H1 (cell line): ENCODE data around the gene RER1. TPM values are rescaled to one million over a fixed set of nuclear protein-coding genes. Genes with fewer than 3 reads are reported as not detected.

ENCODE experiments used
- BCL11A ChIP-seq, 2 experiments: IDR thresholded peaks; one replicate each; pipeline ENCODE4 v1.6.1; 2011; ENCODE audit warnings: low read depth in 2 of 2, low read length in 2 of 2, mild to moderate bottlenecking in 2 of 2
- KDM5A ChIP-seq: fragments of 200-600 bp; IDR thresholded peaks from 2 replicates; pipeline ENCODE4 v1.7.1; 2012; ENCODE audit warnings: mild to moderate bottlenecking, low read length, inconsistent platforms, mixed read lengths
- MAFK ChIP-seq: IDR thresholded peaks from 2 replicates; pipeline ENCODE4 v1.6.1; 2012; ENCODE audit warnings: low read depth, mild to moderate bottlenecking, improper control_type of control experiment, low read length
- NANOG ChIP-seq: IDR thresholded peaks from 2 replicates; pipeline ENCODE4 v1.6.1; 2011; ENCODE audit warnings: low read length, low read depth, mild to moderate bottlenecking, inconsistent platforms; ENCODE audit not compliant: insufficient read depth, poor library complexity, severe bottlenecking
- SIN3A ChIP-seq, 2 experiments: IDR thresholded peaks in 1 of 2; conservative IDR thresholded peaks in 1 of 2; 2 replicates each; pipeline ENCODE4 v1.6.1; 2011 to 2012; ENCODE audit warnings: low read length in 2 of 2, improper control_type of control experiment in 1 of 2, low read depth in 1 of 2, mild to moderate bottlenecking in 1 of 2
- SUZ12 ChIP-seq: fragments of 200-600 bp; sonication (generic); IDR thresholded peaks from 2 replicates; pipeline ENCODE4 v1.6.1; 2012; ENCODE audit warnings: mild to moderate bottlenecking, inconsistent platforms, low read length, moderate library complexity, mixed read lengths
- polyA plus RNA-seq, 7 experiments: library from polyadenylated mRNA; depleted of rRNA in 3 of 7; stranded (reverse) in 5 of 7; unstranded in 2 of 7; fragments of >200 nt in 5 of 7; fragments of 200-250 nt in 2 of 7; gene quantifications; 1 replicate in 5 of 7; 2 replicates in 1 of 7; 4 replicates in 1 of 7; pipeline versions ENCODE4 v1.2.1 to v1.2.3, GENCODE V29; 2011 to 2013; ENCODE audit warnings: missing spikeins in 2 of 7, mixed read lengths in 2 of 7
- total RNA-seq: library from RNA; stranded (reverse); fragmentation: NEBNext Ultra II Directional; extraction: Animal tissue kit (Norgen Biotek cat#: 25700); gene quantifications from 2 replicates; pipeline ENCODE4 v1.2.1, GENCODE V29; 2021

RER1 gene
- total and polyA plus RNA-seq, 2 of the 8 experiments (the other 6 are each of a cell fraction or from before 2014, with no cell fraction given): 102 to 134 TPM

GRCh38 chr1:2346691-2347408 lies 44.8 kb upstream of the RER1 start (continued):
- no peak for TF ChIP-seq SUZ12
- TF ChIP-seq SIN3A (conservative IDR thresholded peaks at IDR 0.05 in 1 of 2, IDR thresholded peaks at IDR 0.05 in 1 of 2; ENCODE audit: low read depth in 1 of 2, low read length in 2 of 2): no peak
- TF ChIP-seq NANOG: no peak
- TF ChIP-seq KDM5A: no peak
- TF ChIP-seq MAFK: no peak
- TF ChIP-seq BCL11A (IDR thresholded peaks at IDR 0.05; ENCODE audit: low read depth in 2 of 2, low read length in 2 of 2): no peak
